Posterior vena cava (tissue), 2 donors: ENCODE data around the gene SHB. TPM values are rescaled to one million over a fixed set of nuclear protein-coding genes. Genes with fewer than 3 reads are reported as not detected.

Experiments used
- DNase-seq: peaks from one replicate; pipeline ENCODE4 v3.0.0-alpha.2; 2020; ENCODE audit warnings: low spot score
- intact Hi-C, 2 donors: fragments of 100-400 bp; cut with DNase I; formaldehyde crosslinking; loops; one replicate each; pipeline versions ENCODE4 v1.14.1 to v1.14.2; 2022 to 2023
- total RNA-seq, 2 donors: library from RNA; stranded (reverse); fragmentation: NEBNext Ultra II Directional; extraction: Animal tissue kit (Norgen Biotek cat#: 25700); gene quantifications; one replicate each; pipeline ENCODE4 v1.2.1, GENCODE V29; 2021
- donor health status: DM: yes; HTN: yes; CAD: no.
- donor health status: DM: yes; HTN: yes; CAD: no.

Gene SHB
- total RNA-seq, 2 donors from 2014 or later = 18.7 to 23.0 TPM

- intact Hi-C loops = loop anchor here in 1 of 2 donors (10.0 kb wide), 1 partner anchor 122 kb away; the partner anchor contains the start of gene SHB
These were observed 126.2 kb downstream of the SHB start for GRCh38 chr9:37942621-37943344.

DNA sequence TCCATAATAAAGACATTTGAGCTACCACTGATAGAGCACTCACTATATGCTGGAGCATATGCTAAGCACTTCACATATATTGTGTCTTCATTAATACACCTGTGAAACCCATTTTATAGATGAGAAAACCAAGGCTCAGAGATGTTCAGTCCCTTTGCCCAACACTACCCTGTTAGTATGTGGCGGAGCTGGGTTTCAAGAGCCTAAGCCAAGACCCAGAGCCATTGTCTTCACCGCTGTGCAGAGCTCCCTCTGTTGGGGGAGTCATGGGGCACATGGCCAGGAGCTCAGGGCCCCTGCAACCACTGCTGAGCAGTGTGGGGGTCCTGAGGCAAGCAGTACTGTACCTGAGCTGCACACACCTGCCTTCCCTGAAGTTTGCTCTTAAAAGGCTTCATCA, 127.8 kb downstream of the SHB start:
- intact Hi-C loops = loop anchor here in 1 of 2 donors (10.0 kb wide), 1 partner anchor 124 kb away; the partner anchor contains the start of gene SHB
- DNase-seq = no peak

More at GRCh38 chr9:37942621-37943344, 126.2 kb downstream of the SHB start:
- no peak for DNase-seq

DNA sequence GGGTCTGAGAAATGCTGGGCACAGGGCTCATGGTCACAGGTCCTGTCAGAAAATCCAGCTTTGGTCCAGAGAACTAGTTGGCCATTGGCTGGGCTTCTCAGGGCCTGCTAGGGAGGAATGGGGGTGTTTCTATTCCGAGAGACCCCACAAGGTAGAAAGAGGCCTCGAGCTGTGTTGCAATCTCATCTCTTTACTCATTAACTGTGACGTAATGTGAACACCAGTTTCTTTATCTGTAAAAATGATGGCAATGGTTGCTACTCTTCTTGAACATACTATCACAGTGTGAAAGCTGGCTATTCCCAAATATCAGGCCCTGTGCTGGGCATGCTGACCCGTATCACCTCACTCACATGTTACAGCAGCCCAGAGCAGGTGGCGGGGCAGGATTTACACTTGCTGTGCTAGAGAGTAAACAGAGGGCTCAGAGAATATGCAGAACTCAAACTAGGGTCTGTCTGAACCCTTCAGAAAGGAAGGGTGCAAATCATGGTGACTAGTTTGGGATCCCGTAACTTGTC, 129.4 kb downstream of the SHB start:
- DNase-seq = no peak
- intact Hi-C loops = loop anchor here in 1 of 2 donors (10.0 kb wide), 1 partner anchor 125 kb away; the partner anchor contains the start of gene SHB

GRCh38 chr9:37938121-37938891, 130.7 kb downstream of the SHB start:
- intact Hi-C loops = no loop called here
- DNase-seq = no peak

GRCh38 chr9:37937366-37937765, 131.7 kb downstream of the SHB start:
- no peak for DNase-seq
- intact Hi-C loops = no loop called here

GRCh38 chr9:37936965-37937364, 132.1 kb downstream of the SHB start:
- DNase-seq = no peak
- intact Hi-C loops = no loop called here

DNA sequence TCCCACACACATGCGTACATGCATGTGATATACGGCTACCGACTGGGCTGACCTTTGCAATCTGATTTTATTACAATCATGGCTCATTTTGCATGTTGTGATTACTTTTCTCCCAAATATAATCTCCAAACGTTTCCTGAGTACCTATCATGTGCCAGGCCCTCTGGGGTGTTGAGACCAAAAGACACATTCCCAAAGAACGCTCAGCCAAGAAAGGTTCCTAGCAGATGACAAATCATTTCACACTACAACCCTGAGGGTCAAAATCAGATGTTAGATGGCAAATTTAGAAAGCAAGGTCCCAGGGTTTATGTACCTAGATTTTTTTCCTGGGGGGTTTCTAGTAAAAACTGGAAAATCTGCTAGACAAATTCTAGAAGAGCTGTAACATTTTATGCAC, 132.7 kb downstream of the SHB start:
- intact Hi-C loops = no loop called here
- no peak for DNase-seq

DNA sequence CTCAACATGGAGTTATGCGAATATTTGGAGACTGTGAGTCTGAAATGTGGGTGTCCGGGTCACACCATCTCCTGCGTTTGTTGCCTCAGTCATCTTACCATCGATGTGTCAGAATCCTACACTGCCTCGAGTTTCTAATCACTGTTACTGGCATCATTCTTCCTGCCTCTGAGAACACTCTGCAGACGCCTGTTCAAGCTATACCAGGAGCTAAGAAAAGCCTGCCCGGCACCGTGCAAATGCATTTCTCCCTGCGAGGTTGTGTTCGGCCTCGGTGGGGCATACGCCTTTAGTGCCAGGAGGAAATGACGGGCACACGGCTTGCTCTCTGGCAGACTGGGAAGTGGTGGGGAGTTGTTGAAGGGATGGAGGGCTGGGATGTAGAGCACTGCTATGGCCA, 133.9 kb downstream of the SHB start:
- intact Hi-C loops = no loop called here
- DNase-seq = no peak

GRCh38 chr9:37931592-37931991, 137.4 kb downstream of the SHB start:
- intact Hi-C loops = no loop called here
- DNase-seq = no peak

DNA sequence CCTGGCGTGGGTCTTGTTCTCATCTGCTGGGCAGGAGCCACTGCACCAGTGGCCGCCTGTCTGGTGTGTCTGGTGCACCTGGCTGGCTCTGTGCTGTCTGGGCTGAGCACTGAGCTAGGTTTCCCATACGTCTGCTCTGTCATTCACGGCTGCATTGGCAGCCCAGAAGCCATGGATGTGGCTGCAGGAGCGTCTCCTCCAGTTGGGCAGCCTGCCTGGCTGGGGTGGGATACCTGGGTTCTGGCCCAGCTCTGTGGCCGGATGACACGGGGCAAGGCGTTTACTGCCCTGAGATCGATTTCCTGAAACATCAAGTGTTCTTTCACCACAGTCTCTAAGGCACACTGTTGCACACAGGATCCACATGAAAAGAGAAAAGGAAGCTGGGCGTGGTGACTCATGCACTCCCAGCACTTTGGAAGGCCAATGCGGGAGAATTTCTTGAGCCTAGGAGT, 139.6 kb downstream of the SHB start:
- intact Hi-C loops = loop anchor here (10.0 kb wide), 2 partner anchors 215 to 225 kb away; no protein-coding TSS in a partner anchor
- peak; percentile 80 for DNase-seq

DNA sequence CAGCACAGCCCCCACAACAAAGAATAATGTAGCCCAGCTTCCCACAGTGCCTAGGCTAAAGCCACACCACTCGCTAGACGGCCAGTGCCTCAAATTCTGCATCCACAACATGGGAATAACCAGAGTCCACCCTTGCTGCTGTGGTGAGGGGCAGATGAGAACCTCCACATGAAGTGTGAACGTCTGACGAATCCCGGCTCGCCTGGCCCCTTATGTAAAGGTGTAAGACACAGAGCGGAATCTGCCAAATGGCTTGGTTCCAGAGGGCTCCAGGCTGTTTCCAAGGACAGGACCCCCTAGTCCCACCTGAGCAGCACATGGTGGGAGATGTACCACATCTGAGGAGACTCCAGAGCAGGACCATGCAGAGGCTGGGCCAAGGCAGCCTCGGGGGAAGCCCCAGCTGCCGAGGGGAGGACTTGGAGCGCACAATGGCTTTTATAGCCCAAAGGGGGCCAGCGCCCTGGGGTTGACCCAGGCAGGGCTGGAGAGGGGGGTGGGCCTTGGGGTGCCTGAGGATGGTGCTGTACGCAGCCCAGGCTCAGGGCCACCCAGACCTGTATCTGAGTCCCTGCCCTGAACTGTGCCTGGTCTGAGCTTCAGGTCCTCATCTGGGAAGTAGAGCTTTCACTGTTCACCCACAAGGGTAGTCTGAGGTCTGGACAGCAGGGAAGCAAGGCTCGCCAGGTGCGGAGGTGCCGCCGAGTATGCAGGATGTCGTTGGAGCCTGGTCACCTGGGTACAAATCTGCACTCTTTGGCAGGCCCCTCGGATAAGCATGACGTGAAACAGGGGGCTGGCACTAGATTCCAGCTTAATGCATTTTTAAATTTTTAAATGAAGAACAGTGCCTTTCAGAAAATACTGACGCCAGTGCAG, 140.2 kb downstream of the SHB start:
- intact Hi-C loops = loop anchor here (10.0 kb wide), 2 partner anchors 216 to 226 kb away; no protein-coding TSS in a partner anchor
- no peak for DNase-seq

GRCh38 chr9:37927601-37928551, 141.2 kb downstream of the SHB start:
- no peak for DNase-seq
- intact Hi-C loops = loop anchor here (10.0 kb wide), 2 partner anchors 217 to 227 kb away; no protein-coding TSS in a partner anchor

DNA sequence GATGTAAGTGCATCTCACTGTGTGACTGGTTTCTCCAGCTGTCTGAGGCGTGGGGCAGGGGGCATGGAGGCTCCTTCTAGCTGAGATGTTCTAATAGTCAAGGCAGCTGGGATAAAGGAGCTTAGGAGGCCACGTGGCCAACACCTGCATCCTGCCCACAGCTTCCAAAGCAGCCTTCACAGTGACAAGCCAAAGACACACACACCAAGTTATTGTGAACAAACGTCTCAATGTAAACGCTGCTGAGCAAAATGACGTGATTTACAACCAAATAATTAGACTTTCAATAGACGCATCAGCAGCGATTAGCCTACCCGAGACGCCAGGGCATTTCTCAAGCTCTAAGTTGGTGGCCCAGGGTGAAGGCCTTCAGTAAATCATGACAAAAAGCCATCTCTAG, 141.9 kb downstream of the SHB start:
- intact Hi-C loops = loop anchor here (10.0 kb wide), 2 partner anchors 218 to 228 kb away; no protein-coding TSS in a partner anchor
- no peak for DNase-seq

DNA sequence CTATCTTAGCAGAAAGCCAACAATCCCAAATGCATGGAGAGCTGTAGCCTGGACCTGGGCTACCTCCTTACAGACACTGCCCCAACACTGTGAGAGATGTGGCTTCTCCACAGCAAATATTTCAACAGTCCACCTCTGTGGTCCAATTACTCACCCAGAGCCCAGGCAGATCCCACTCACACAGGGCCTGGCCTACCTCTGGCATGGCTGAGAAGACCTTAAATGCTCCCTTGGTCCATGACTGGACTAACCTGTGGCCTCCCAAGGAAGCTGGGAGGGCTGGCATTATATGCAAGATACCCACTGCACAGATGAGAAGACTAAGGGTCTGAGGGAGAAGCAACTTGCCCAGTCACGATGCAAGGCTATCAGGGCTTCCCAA, 142.3 kb downstream of the SHB start:
- DNase-seq = no peak
- intact Hi-C loops = loop anchor here (10.0 kb wide), 2 partner anchors 218 to 228 kb away; no protein-coding TSS in a partner anchor

DNA sequence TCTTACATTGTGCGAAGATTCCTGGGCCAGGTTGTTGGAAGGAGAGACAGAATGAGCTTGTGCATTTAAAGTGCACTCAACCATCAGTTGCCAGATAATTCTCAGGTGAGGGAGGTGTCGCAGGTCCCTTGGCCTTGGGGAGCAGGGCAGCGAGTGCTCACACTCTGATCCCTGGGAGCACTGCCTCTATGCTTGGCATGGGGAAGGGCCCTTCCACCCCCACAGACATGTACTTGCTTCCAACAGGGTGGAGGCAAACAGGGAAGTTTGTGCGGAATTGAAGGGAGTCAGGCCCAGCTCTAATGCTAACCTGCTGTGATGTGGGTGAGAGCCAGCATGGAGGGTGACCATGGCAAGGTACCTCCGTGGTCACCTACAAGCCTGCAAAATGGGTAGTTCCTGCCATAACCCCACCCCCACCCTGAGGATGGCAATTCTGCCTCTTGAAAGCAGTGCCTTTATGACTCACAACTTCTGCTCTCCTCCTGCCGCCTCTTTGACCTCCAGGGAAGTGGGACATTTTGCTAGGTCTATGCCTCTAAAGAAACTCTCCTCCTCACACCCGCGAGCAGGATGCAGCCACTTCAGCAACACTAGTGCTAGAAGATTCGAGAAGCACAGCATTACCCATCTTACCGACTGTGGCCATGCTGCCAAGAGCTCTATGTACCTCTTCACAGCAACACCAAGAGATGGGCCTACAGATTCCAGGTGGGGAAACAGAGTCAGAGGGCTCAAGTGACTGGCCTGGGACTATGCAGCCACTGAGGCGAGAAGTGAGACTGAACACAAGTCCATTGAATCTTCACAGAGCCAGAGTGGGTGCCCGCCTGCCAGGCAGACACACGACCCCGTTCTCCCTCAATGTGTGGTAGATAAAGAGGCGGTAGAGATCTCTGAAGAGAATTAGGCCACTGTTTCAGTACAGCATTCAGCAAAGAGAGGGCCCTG, 143.0 kb downstream of the SHB start:
- intact Hi-C loops = loop anchor here (10.0 kb wide), 2 partner anchors 219 to 229 kb away; no protein-coding TSS in a partner anchor
- DNase-seq = peak; percentile 52

DNA sequence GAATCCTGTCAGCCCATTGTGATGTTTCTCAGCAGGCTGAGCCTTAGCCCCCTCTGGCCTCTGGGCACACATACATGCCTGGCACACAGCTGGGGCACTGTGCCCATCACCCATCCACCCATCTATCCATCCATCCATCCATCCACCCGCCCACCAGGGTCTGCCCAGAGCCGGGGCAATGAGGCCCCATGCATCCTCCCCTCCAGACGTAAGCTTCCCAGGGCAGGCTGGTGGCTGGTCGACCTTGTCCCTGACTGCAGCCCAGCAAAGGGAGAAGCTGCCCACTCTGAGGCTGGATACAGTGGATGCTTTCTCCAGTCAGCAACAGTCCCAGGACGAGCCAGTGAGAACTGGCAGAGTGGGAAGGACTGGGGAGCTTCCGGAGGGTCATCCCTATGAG, 144.0 kb downstream of the SHB start:
- peak; percentile 25 for DNase-seq
- intact Hi-C loops = loop anchor here (10.0 kb wide), 2 partner anchors 220 to 230 kb away; no protein-coding TSS in a partner anchor
